Right lobe of liver (tissue), 4 donors: ENCODE data around the gene MIEN1.

Source experiments
- CTCF ChIP-seq, 4 donors: fragments of 200-600 bp in 3 of 4; fragments of 450-650 bp in 1 of 4; IDR thresholded peaks; one replicate each; pipeline versions ENCODE4 v1.5.1 to v1.8.0; 2016 to 2022; ENCODE audit warnings: antibody characterized with exemption in 4 of 4, mild to moderate bottlenecking in 2 of 4
- POLR2A ChIP-seq: fragments of 450-650 bp; IDR thresholded peaks from one replicate; pipeline ENCODE4 v1.6.1; 2017; ENCODE audit warnings: antibody characterized with exemption, mild to moderate bottlenecking
- donor health status: DM: no; HTN: no; CAD: no.
- donor health status: DM: no; HTN: no; CAD: no.
- donor health status: DM: no; HTN: yes; CAD: no.

- TF ChIP-seq CTCF (IDR thresholded peaks at IDR 0.05) (no peak), POLR2A (no peak)
These were observed 8.2 kb upstream of the MIEN1 start for GRCh38 chr17:39738568-39738901.
